Gastroesophageal sphincter (tissue), 4 donors: ENCODE data around the gene IGF2R. TPM values are rescaled to one million over a fixed set of nuclear protein-coding genes. Genes with fewer than 3 reads are reported as not detected.
A peak's percentile ranks its signal among the peaks of the same experiment; 100 is the strongest.

Experiments used
- ATAC-seq: fragments of 150-250 bp; one replicate; pipeline ENCODE4 v1.9.1; 2016; ENCODE audit warnings: mild to moderate bottlenecking, moderate library complexity
- H3K27ac ChIP-seq, 4 donors: fragments of 200-600 bp; sonication (generic) in 3 of 4; 1 replicate in 3 of 4; 2 replicates in 1 of 4; pipeline ENCODE4 v1.5.1; 2016 to 2019
- H3K27me3 ChIP-seq: fragments of 200-600 bp; sonication (generic); one replicate; pipeline ENCODE4 v1.5.1; 2019
- H3K36me3 ChIP-seq, 2 donors: fragments of 200-600 bp; sonication (generic); one replicate each; pipeline ENCODE4 v1.5.1; 2019; ENCODE audit warnings: control low read depth in 1 of 2
- H3K4me1 ChIP-seq, 3 donors: fragments of 200-600 bp; sonication (generic); 1 replicate in 2 of 3; 2 replicates in 1 of 3; pipeline ENCODE4 v1.5.1; 2016 to 2019; ENCODE audit warnings: control low read depth in 2 of 3
- H3K4me3 ChIP-seq, 2 donors: fragments of 200-600 bp; sonication (generic); one replicate each; pipeline ENCODE4 v1.5.1; 2019; ENCODE audit warnings: mild to moderate bottlenecking in 1 of 2, moderate library complexity in 1 of 2
- H3K9me3 ChIP-seq, 3 donors: fragments of 200-600 bp; sonication (generic); one replicate each; pipeline ENCODE4 v1.5.1; 2017 to 2019; ENCODE audit warnings: control low read depth in 2 of 3
- CTCF ChIP-seq, 4 experiments: fragments of 200-600 bp in 2 of 4; fragments of 450-650 bp in 2 of 4; sonication (generic) in 1 of 4; IDR thresholded peaks; one replicate each; pipeline ENCODE4 v1.5.1; 2017 to 2019; ENCODE audit warnings: antibody characterized with exemption in 4 of 4, mild to moderate bottlenecking in 2 of 4, moderate library complexity in 2 of 4
- EP300 ChIP-seq: sonication (generic); formaldehyde crosslinking; IDR thresholded peaks from one replicate; pipeline ENCODE4 v1.6.1; 2017; ENCODE audit warnings: antibody characterized with exemption, mild to moderate bottlenecking
- POLR2A ChIP-seq, 2 donors: fragments of 450-650 bp; IDR thresholded peaks; one replicate each; pipeline ENCODE4 v1.6.1; 2017; ENCODE audit warnings: antibody characterized with exemption in 2 of 2, mild to moderate bottlenecking in 2 of 2, moderate library complexity in 1 of 2
- POLR2AphosphoS5 ChIP-seq: sonication (generic); formaldehyde crosslinking; IDR thresholded peaks from one replicate; pipeline ENCODE4 v1.6.1; 2017; ENCODE audit warnings: antibody characterized with exemption
- WGBS, 2 donors: methylation state at CpG; one replicate each; pipeline ENCODE4 v1.1.5; 2018; ENCODE audit warnings: low coverage in 1 of 2; 5-methylcytosine and 5-hydroxymethylcytosine counted together
- total RNA-seq, 4 donors: library from RNA; depleted of rRNA; stranded (reverse); fragments of >200 nt; gene quantifications; one replicate each; pipeline ENCODE4 v1.1.0, GENCODE V29; 2016

Gene IGF2R
- total RNA-seq, 4 donors from 2014 or later = 47.9 to 81.3 (median 52.7) TPM

GRCh38 chr6:159957071-159957673, 11.7 kb upstream of the IGF2R start:
- H3K27ac ChIP-seq = no peak overlapping the region
- no peaks in the 10 kb centered on the region for H3K36me3 ChIP-seq
- WGBS, 2 donors = 75 to 80% methylated on average over 6 of the region's 6 CpGs
- H3K4me3 ChIP-seq = no peak overlapping the region
- H3K27me3 ChIP-seq = peaks cover 11% of the 10 kb centered on the region
- no peaks in the 10 kb centered on the region for H3K9me3 ChIP-seq
- ATAC-seq = no peak
- TF ChIP-seq CTCF (IDR thresholded peaks at IDR 0.05) (no peak), EP300 (no peak), POLR2AphosphoS5 (no peak)
- H3K4me1 ChIP-seq = peaks cover 0 to 15% (median 9%) of the 10 kb centered on the region in 3 donors

- Histone ChIP-seq H3K27me3 (no peaks in the 10 kb centered on the region), H3K27ac (peak overlapping the region in 3 of 4 donors; percentile 49 to 70 (median 60)), H3K4me3 (no peak overlapping the region), H3K36me3 (no peaks in the 10 kb centered on the region), H3K4me1 (peaks cover 0 to 7% (median 5%) of the 10 kb centered on the region in 3 donors), H3K9me3 (no peaks in the 10 kb centered on the region)
- WGBS, 2 donors = 87 to 97% methylated on average over 5 of the region's 6 CpGs
- peak; percentile 42 for ATAC-seq
- TF ChIP-seq EP300 (no peak), CTCF (IDR thresholded peaks at IDR 0.05) (no peak), POLR2A (IDR thresholded peaks at IDR 0.05) (no peak), POLR2AphosphoS5 (no peak)
These were observed 9.5 kb upstream of the IGF2R start for GRCh38 chr6:159959165-159959975.

GRCh38 chr6:159959976-159960384, 8.9 kb upstream of the IGF2R start:
- Histone ChIP-seq H3K27me3 (peaks cover 3% of the 10 kb centered on the region), H3K4me3 (no peak overlapping the region), H3K36me3 (no peaks in the 10 kb centered on the region), H3K27ac (peak overlapping the region in 3 of 4 donors; percentile 49 to 70 (median 60)), H3K9me3 (no peaks in the 10 kb centered on the region), H3K4me1 (peaks cover 0 to 7% (median 5%) of the 10 kb centered on the region in 3 donors)
- no peak for TF ChIP-seq POLR2AphosphoS5
- no peak for TF ChIP-seq EP300
- TF ChIP-seq CTCF (IDR thresholded peaks at IDR 0.05) = no peak
- TF ChIP-seq POLR2A (IDR thresholded peaks at IDR 0.05) = no peak
- peak; percentile 63 for ATAC-seq
- 28 to 45% methylated on average over 3 of the region's 3 CpGs for WGBS, 2 donors

- ATAC-seq = no peak
- no peak overlapping the region for H3K4me3 ChIP-seq
- WGBS, 2 donors = 78 to 81% methylated on average over 6 of the region's 6 CpGs
- TF ChIP-seq POLR2AphosphoS5 (no peak), CTCF (IDR thresholded peaks at IDR 0.05) (no peak), POLR2A (IDR thresholded peaks at IDR 0.05) (no peak), EP300 (no peak)
- H3K27me3 ChIP-seq = peaks cover 8% of the 10 kb centered on the region
- no peaks in the 10 kb centered on the region for H3K36me3 ChIP-seq
- peaks cover 0 to 7% (median 5%) of the 10 kb centered on the region in 3 donors for H3K4me1 ChIP-seq
- H3K9me3 ChIP-seq = no peaks in the 10 kb centered on the region
- H3K27ac ChIP-seq = peak overlapping the region in 3 of 4 donors; percentile 49 to 70 (median 60)
These were observed 8.4 kb upstream of the IGF2R start for GRCh38 chr6:159960485-159960884.
